ENCODE data around the gene NR1H4.
"Not testable (repeated sequence)": the region's sequence is repeated elsewhere in the genome, so short reads cannot be mapped to it uniquely, and the experiment has no call there.

The NR1H4 gene

GRCh38 chr12:100566887-100567637 is 93.4 kb downstream of the NR1H4 start:
- DNase-seq (ENCODE audit: low spot score), result peak; percentile 36

- DNase-seq (ENCODE audit: low spot score), result no peak
Measured at GRCh38 chr12:100567945-100568344, 94.3 kb downstream of the NR1H4 start.

- DNase-seq (ENCODE audit: low spot score), result no peak
Measured at GRCh38 chr12:100572184-100572583, 98.5 kb downstream of the NR1H4 start.

GRCh38 chr12:100573292-100574186 is 99.9 kb downstream of the NR1H4 start, which contains the start of gene GAS2L3:
Gene GAS2L3, plus strand, starts transcription at chr12:100573684. Its CDS starts 21,221 bp downstream, at chr12:100594905.
- peak; percentile 64 for DNase-seq (ENCODE audit: low spot score)

- DNase-seq (ENCODE audit: low spot score), result no peak
Measured at GRCh38 chr12:100574187-100575074, 100.8 kb downstream of the NR1H4 start.

GRCh38 chr12:100576331-100577036 is 102.8 kb downstream of the NR1H4 start:
- DNase-seq (ENCODE audit: low spot score), result no peak

GRCh38 chr12:100578923-100579322 is 105.3 kb downstream of the NR1H4 start:
- DNase-seq (ENCODE audit: low spot score), result no peak

- DNase-seq (ENCODE audit: low spot score), result no peak
Measured at GRCh38 chr12:100579844-100580243, 106.2 kb downstream of the NR1H4 start.

- no peak for DNase-seq (ENCODE audit: low spot score)
Measured at GRCh38 chr12:100584256-100584655, 110.6 kb downstream of the NR1H4 start.

- no peak for DNase-seq (ENCODE audit: low spot score)
Measured at GRCh38 chr12:100591979-100592378, 118.3 kb downstream of the NR1H4 start.

- no peak for DNase-seq (ENCODE audit: low spot score)
Measured at GRCh38 chr12:100593490-100593889, 119.8 kb downstream of the NR1H4 start.

GRCh38 chr12:100601626-100602025 is 128.0 kb downstream of the NR1H4 start:
- no peak for DNase-seq (ENCODE audit: low spot score)

- DNase-seq (ENCODE audit: low spot score), result not testable (repeated sequence)
Measured at GRCh38 chr12:100602997-100603396, 129.3 kb downstream of the NR1H4 start.

GRCh38 chr12:100608776-100609175 is 135.1 kb downstream of the NR1H4 start:
- DNase-seq (ENCODE audit: low spot score), result peak; percentile 6

GRCh38 chr12:100610666-100611430 is 137.2 kb downstream of the NR1H4 start:
- DNase-seq (ENCODE audit: low spot score), result no peak

- no peak for DNase-seq (ENCODE audit: low spot score)
Measured at GRCh38 chr12:100612606-100613005, 138.9 kb downstream of the NR1H4 start.

All from putamen (tissue), 1 donor.